K562 (cell line): ENCODE data around the gene KMT2E. TPM values are rescaled to one million over a fixed set of nuclear protein-coding genes. Genes with fewer than 3 reads are reported as not detected.

Experiments
- ATAC-seq: fragments of 200-7000 bp; cut with Tn5 transposase; 3 replicates; pipeline ENCODE4 v1.9.1; 2020; ENCODE audit warnings: moderate library complexity
- BruUV-seq: library from RNA; stranded (reverse); fragments of 400-500 nt; replicated peaks from 2 replicates; lab custom pipeline; 2021; lab: Mats Ljungman, UMichigan
- CTCF ChIA-PET: fragments of 300-600 bp; formaldehyde crosslinking; extraction: SDS; loops from one replicate; lab custom pipeline; 2021; ENCODE audit warnings: low intra/inter-chr PET ratio; lab: Yijun Ruan, JAX
- POLR2A ChIA-PET: fragments of 300-600, 350-650 bp; sonication (Branson Sonifier 250); formaldehyde crosslinking; extraction: SDS; loops from one replicate; lab custom pipeline; 2021; ENCODE audit warnings: antibody characterized with exemption, inconsistent platforms; lab: Yijun Ruan, JAX
- DNase-seq, 4 experiments: peaks; one replicate each; pipeline versions ENCODE4 v3.0.0 to v3.0.0-alpha.2; 2011 to 2018; ENCODE audit warnings: low spot score in 3 of 4, mixed read lengths in 3 of 4; ENCODE audit errors: extremely low read depth in 1 of 4
- FAIRE-seq: peaks from 2 replicates; lab custom pipeline; 2011; peaks lifted over from hg19 to GRCh38; lab: Jason Lieb, UNC
- H2AFZ ChIP-seq: 2 replicates; pipeline ENCODE4 v1.6.0; 2011; ENCODE audit warnings: low read depth, low read length, control low read depth, inconsistent platforms
- H3K27ac ChIP-seq: fragments of 200-600 bp; 3 replicates; pipeline ENCODE4 v1.8.0; 2011; ENCODE audit warnings: low read depth, mild to moderate bottlenecking, control low read depth, inconsistent platforms, low read length, moderate library complexity, mixed read lengths; ENCODE audit errors: extremely low read depth
- H3K27me3 ChIP-seq, 2 experiments: fragments of 300-600 bp in 1 of 2; 2 replicates in 1 of 2; 3 replicates in 1 of 2; pipeline versions ENCODE4 v1.6.0 to v1.8.0; 2011; ENCODE audit warnings: inconsistent platforms in 2 of 2, low read length in 2 of 2, mild to moderate bottlenecking in 1 of 2, mixed read lengths in 1 of 2, moderate library complexity in 1 of 2; ENCODE audit not compliant: control insufficient read depth in 2 of 2, insufficient read depth in 2 of 2
- H3K36me3 ChIP-seq: fragments of 300-600 bp; 3 replicates; pipeline ENCODE4 v1.8.0; 2011; ENCODE audit warnings: mild to moderate bottlenecking, low read length, inconsistent platforms; ENCODE audit not compliant: control insufficient read depth, insufficient read depth
- H3K4me1 ChIP-seq, 2 experiments: fragments of 200-600 bp in 1 of 2; replicated peaks in 1 of 2; 2 replicates in 1 of 2; 3 replicates in 1 of 2; pipeline versions ENCODE4 v1.5.1 to v1.8.0; 2011; ENCODE audit warnings: inconsistent platforms in 2 of 2, low read length in 2 of 2, mild to moderate bottlenecking in 1 of 2, mixed read lengths in 1 of 2, moderate library complexity in 1 of 2; ENCODE audit not compliant: control insufficient read depth in 2 of 2, insufficient read depth in 2 of 2
- H3K4me2 ChIP-seq: 2 replicates; pipeline ENCODE4 v1.6.1; 2011; ENCODE audit warnings: low read length, control low read depth, inconsistent platforms, mixed read lengths; ENCODE audit not compliant: insufficient read depth
- H3K4me3 ChIP-seq: fragments of 200-600 bp; sonication (generic), shearing (Covaris generic); 2 replicates; pipeline ENCODE4 v1.5.1; 2016; ENCODE audit warnings: control low read depth, inconsistent platforms
- H3K79me2 ChIP-seq: fragments of 200-600 bp; 3 replicates; pipeline ENCODE4 v1.8.0; 2011; ENCODE audit warnings: low read length, inconsistent platforms; ENCODE audit not compliant: control insufficient read depth, insufficient read depth
- H3K9ac ChIP-seq, 2 experiments: 2 replicates each; pipeline versions ENCODE4 v1.6.0 to v1.6.1; 2011; ENCODE audit warnings: low read depth in 2 of 2, low read length in 2 of 2, control low read depth in 1 of 2, inconsistent platforms in 1 of 2, mild to moderate bottlenecking in 1 of 2, mixed read lengths in 1 of 2; ENCODE audit not compliant: insufficient read depth in 1 of 2
- H3K9me1 ChIP-seq: one replicate; pipeline ENCODE4 v1.6.0; 2011; ENCODE audit warnings: inconsistent platforms, mild to moderate bottlenecking, low read length, moderate library complexity; ENCODE audit not compliant: control insufficient read depth, insufficient read depth
- H3K9me3 ChIP-seq: replicated peaks from 2 replicates; pipeline ENCODE4 v1.5.1; 2011; ENCODE audit warnings: low read depth, low read length, inconsistent platforms; ENCODE audit not compliant: control insufficient read depth, insufficient read depth
- H4K20me1 ChIP-seq: replicated peaks from 2 replicates; pipeline ENCODE4 v1.6.1; 2011; ENCODE audit warnings: low read length, inconsistent platforms, mixed read lengths; ENCODE audit not compliant: control insufficient read depth, insufficient read depth
- ARNT ChIP-seq, 2 experiments: fragments of 450-650 bp; IDR thresholded peaks; 2 replicates each; pipeline ENCODE4 v1.6.1; 2016; ENCODE audit warnings: mild to moderate bottlenecking in 1 of 2
- CEBPG ChIP-seq, 3 experiments: fragments of 200-800 bp in 1 of 3; sonication (Bioruptor generic) in 1 of 3; sonication (generic) in 1 of 3; formaldehyde crosslinking in 1 of 3; IDR thresholded peaks in 2 of 3; conservative IDR thresholded peaks in 1 of 3; 2 replicates each; pipeline versions ENCODE4 v1.6.1 to v1.8.0; 2016 to 2022; ENCODE audit warnings: missing compliant biosample characterization in 2 of 3, missing genetic modification characterization in 2 of 3, mild to moderate bottlenecking in 1 of 3, missing genetic modification reagents in 1 of 3
- CHD2 ChIP-seq: IDR thresholded peaks from 2 replicates; pipeline ENCODE4 v1.6.1; 2011; ENCODE audit warnings: low read depth, low read length
- CXXC5 ChIP-seq: fragments of 250-450 bp; sonication (Bioruptor Pico); IDR thresholded peaks from 2 replicates; pipeline ENCODE4 v1.8.0; 2022; ENCODE audit warnings: inconsistent platforms, mild to moderate bottlenecking, moderate library complexity
- EP400 ChIP-seq: fragments of 450-650 bp; IDR thresholded peaks from 2 replicates; pipeline ENCODE4 v1.6.1; 2017; ENCODE audit warnings: antibody characterized with exemption, mild to moderate bottlenecking, moderate library complexity
- FOXA1 ChIP-seq: fragments of 450-650 bp; IDR thresholded peaks from 2 replicates; pipeline ENCODE4 v1.6.1; 2016; ENCODE audit warnings: mild to moderate bottlenecking, borderline replicate concordance
- GTF2A2 ChIP-seq: IDR thresholded peaks from 2 replicates; pipeline ENCODE4 v1.6.1; 2016; ENCODE audit warnings: mild to moderate bottlenecking, missing genetic modification characterization, missing compliant biosample characterization
- POLR2H ChIP-seq: IDR thresholded peaks from 2 replicates; pipeline ENCODE4 v1.6.1; 2016; ENCODE audit warnings: missing genetic modification characterization, low read depth, mild to moderate bottlenecking, control low read depth, missing compliant biosample characterization, moderate library complexity
- RNF2 ChIP-seq: sonication (generic); IDR thresholded peaks from 2 replicates; pipeline ENCODE4 v1.6.1; 2016
- ZEB2 ChIP-seq: fragments of 450-650 bp; IDR thresholded peaks from 2 replicates; pipeline ENCODE4 v1.6.1; 2016
- ZNF24 ChIP-seq: fragments of 450-650 bp; IDR thresholded peaks from 2 replicates; pipeline ENCODE4 v1.6.1; 2016
- ZNF696 ChIP-seq: fragments of 250-450 bp; sonication (Bioruptor Pico); conservative IDR thresholded peaks from 2 replicates; pipeline ENCODE4 v1.4.0; 2020; ENCODE audit warnings: mild to moderate bottlenecking, moderate library complexity
- ZSCAN29 ChIP-seq: fragments of 450-650 bp; IDR thresholded peaks from 2 replicates; pipeline ENCODE4 v1.6.1; 2017
- WGBS: fragments of 100-300 bp; shearing (Covaris generic); methylation state at CpG from one replicate; pipeline ENCODE4 v1.1.6; 2016; ENCODE audit warnings: low coverage, mixed read lengths; ENCODE audit not compliant: insufficient coverage; ENCODE audit errors: missing lambda C conversion rate; 5-methylcytosine and 5-hydroxymethylcytosine counted together
- in situ Hi-C: fragments of 300-500 bp; cut with MboI; formaldehyde crosslinking; loops from 4 replicates; pipeline ENCODE4 v1.15.0; 2018; ENCODE audit warnings: inconsistent platforms, mixed read lengths
- intact Hi-C: fragments of 100-400 bp; cut with micrococcal nuclease; formaldehyde crosslinking; loops from 2 replicates; pipeline ENCODE4 v1.14.2; 2022
- polyA plus RNA-seq, 8 experiments: library from polyadenylated mRNA; depleted of rRNA in 4 of 8; stranded (reverse) in 5 of 8; unstranded in 3 of 8; fragments of >200 nt; fragmentation: Nextera tagmentation in 2 of 8; fragmentation: Illumina TruSeq in 1 of 8; extraction: Ambion mirVana in 2 of 8; extraction: Trizol in 1 of 8; gene quantifications; 2 replicates each; pipeline versions ENCODE4 v1.2.1 to v1.2.3, GENCODE V29; 2011 to 2014; ENCODE audit warnings: inconsistent platforms in 1 of 8, missing spikeins in 1 of 8
- total RNA-seq, 7 experiments: library from RNA; depleted of rRNA in 6 of 7; stranded (reverse); fragments of >200 nt in 6 of 7; fragmentation: Illumina TruSeq in 2 of 7; extraction: Trizol in 2 of 7; gene quantifications; 2 replicates each; pipeline versions ENCODE4 v1.2.1 to v1.2.3, GENCODE V29; 2011 to 2021; ENCODE audit warnings: low replicate concordance in 1 of 7
- TF ChIP-seq, protein P1 (sequence below), 2 experiments: fragments of 450-650 bp; formaldehyde crosslinking in 1 of 2; IDR thresholded peaks; 2 replicates each; pipeline versions ENCODE4 v1.4.0 to v1.6.1; 2014 to 2020; ENCODE audit warnings: mild to moderate bottlenecking in 2 of 2, borderline replicate concordance in 1 of 2, low read depth in 1 of 2
- TF ChIP-seq, protein P2 (sequence below): fragments of 450-650 bp; IDR thresholded peaks from 2 replicates; pipeline ENCODE4 v1.6.1; 2016; ENCODE audit warnings: missing biosample characterization, missing genetic modification characterization

The KMT2E gene
- total and polyA plus RNA-seq, 9 of the 15 experiments (the other 6 are each of a cell fraction or from before 2014, with no cell fraction given): 8.9 to 55.3 (median 38.1) TPM

DNA sequence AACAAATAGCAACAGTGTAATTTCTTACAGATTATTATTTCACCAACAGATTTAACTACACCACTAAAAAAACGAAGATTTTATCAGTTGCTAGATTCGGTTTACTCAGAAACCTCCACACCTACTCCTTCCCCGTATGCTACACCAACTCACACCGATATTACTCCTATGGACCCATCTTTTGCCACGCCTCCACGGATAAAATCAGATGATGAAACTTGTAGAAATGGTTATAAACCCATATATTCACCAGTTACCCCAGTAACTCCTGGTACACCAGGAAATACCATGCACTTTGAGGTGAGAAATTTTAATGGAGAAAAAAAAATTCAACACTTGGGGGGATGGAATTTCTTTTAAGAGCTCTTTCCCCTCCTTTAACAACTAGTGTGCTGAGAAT is 92.5 kb downstream of the KMT2E start:
- no peak for FAIRE-seq
- intact Hi-C loops: loop anchor here (5.0 kb wide), 1 partner anchor 124 kb away; no protein-coding TSS in a partner anchor
- Histone ChIP-seq H3K36me3 (peaks cover 93% of the 10 kb centered on the region), H3K4me3 (no peak overlapping the region), H3K4me2 (no peak overlapping the region), H3K9me1 (no peaks in the 10 kb centered on the region), H4K20me1 (no peaks in the 10 kb centered on the region), H3K27me3 (no peaks in the 10 kb centered on the region), H3K4me1 (no peaks in the 10 kb centered on the region), H3K79me2 (no peaks in the 10 kb centered on the region), H2AFZ (no peak overlapping the region), H3K9ac (no peak overlapping the region), H3K9me3 (no peaks in the 10 kb centered on the region), H3K27ac (no peak overlapping the region)
- no TSS peak for BruUV-seq
- in situ Hi-C loops: no loop called here
- ChIA-PET POLR2A (interaction anchor here (1.3 kb wide), 2 partner anchors 9 to 12 kb away, joined by 3 read pairs; no protein-coding TSS in a partner anchor), CTCF (no interaction called here)
- ATAC-seq: peak; percentile 67
- 68% methylated on average over 6 of the region's 6 CpGs for WGBS
- no peak for DNase-seq
- TF ChIP-seq FOXA1: no peak
- TF ChIP-seq CHD2: no peak
- peak in 1 of 2 experiments; percentile 20; a peak in 1 of 4 replicates for TF ChIP-seq ARNT (IDR thresholded peaks at IDR 0.05)
- peak; percentile 66 for TF ChIP-seq CEBPG (CRISPR knock-in tag; IDR thresholded peaks at IDR 0.05)
- TF ChIP-seq CEBPG (tag; conservative IDR thresholded peaks at IDR 0.05 in 1 of 2, IDR thresholded peaks at IDR 0.05 in 1 of 2): peak in 1 of 2 experiments; percentile 87; a peak in 2 of 4 replicates
- 0 out of 2 replicates have a peak, but pooled peaks have one; percentile 31 for TF ChIP-seq RNF2
- TF ChIP-seq, protein P1, sequence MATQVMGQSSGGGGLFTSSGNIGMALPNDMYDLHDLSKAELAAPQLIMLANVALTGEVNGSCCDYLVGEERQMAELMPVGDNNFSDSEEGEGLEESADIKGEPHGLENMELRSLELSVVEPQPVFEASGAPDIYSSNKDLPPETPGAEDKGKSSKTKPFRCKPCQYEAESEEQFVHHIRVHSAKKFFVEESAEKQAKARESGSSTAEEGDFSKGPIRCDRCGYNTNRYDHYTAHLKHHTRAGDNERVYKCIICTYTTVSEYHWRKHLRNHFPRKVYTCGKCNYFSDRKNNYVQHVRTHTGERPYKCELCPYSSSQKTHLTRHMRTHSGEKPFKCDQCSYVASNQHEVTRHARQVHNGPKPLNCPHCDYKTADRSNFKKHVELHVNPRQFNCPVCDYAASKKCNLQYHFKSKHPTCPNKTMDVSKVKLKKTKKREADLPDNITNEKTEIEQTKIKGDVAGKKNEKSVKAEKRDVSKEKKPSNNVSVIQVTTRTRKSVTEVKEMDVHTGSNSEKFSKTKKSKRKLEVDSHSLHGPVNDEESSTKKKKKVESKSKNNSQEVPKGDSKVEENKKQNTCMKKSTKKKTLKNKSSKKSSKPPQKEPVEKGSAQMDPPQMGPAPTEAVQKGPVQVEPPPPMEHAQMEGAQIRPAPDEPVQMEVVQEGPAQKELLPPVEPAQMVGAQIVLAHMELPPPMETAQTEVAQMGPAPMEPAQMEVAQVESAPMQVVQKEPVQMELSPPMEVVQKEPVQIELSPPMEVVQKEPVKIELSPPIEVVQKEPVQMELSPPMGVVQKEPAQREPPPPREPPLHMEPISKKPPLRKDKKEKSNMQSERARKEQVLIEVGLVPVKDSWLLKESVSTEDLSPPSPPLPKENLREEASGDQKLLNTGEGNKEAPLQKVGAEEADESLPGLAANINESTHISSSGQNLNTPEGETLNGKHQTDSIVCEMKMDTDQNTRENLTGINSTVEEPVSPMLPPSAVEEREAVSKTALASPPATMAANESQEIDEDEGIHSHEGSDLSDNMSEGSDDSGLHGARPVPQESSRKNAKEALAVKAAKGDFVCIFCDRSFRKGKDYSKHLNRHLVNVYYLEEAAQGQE (IDR thresholded peaks at IDR 0.05; ENCODE audit: borderline replicate concordance): no peak
- TF ChIP-seq, protein P1 (CRISPR knock-in tag; IDR thresholded peaks at IDR 0.05; ENCODE audit: low read depth): no peak
- TF ChIP-seq ZNF24: no peak
- TF ChIP-seq EP400: peak; percentile 26; the same call in 1 of the 2 replicates
- TF ChIP-seq, protein P2, sequence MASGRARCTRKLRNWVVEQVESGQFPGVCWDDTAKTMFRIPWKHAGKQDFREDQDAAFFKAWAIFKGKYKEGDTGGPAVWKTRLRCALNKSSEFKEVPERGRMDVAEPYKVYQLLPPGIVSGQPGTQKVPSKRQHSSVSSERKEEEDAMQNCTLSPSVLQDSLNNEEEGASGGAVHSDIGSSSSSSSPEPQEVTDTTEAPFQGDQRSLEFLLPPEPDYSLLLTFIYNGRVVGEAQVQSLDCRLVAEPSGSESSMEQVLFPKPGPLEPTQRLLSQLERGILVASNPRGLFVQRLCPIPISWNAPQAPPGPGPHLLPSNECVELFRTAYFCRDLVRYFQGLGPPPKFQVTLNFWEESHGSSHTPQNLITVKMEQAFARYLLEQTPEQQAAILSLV: peak; percentile 46; the same call in 1 of the 2 replicates
- TF ChIP-seq ZSCAN29: no peak
- peak; percentile 38; the same call in 1 of the 2 replicates for TF ChIP-seq ZEB2
- no peak for TF ChIP-seq GTF2A2 (tag)
- TF ChIP-seq POLR2H (tag): peak; percentile 89
- TF ChIP-seq CXXC5 (CRISPR knock-in tag): peak; percentile 53
- TF ChIP-seq ZNF696 (CRISPR knock-in tag): no peak
